ENCODE measurements around the gene TM4SF4. TPM values are rescaled to one million over a fixed set of nuclear protein-coding genes. Genes with fewer than 3 reads are reported as not detected.
"Not testable (repeated sequence)": the region's sequence is repeated elsewhere in the genome, so short reads cannot be mapped to it uniquely, and the experiment has no call there.

Gene TM4SF4
- total RNA-seq, 4 donors from 2014 or later, result 5.6 TPM; not detected in 3

- intact Hi-C loops (cut with DNase I; ENCODE audit: low total_unique reads), result no loop called here
- no peak for DNase-seq
- H3K4me1 ChIP-seq, result no peaks in the 10 kb centered on the region
- H3K36me3 ChIP-seq, result no peaks in the 10 kb centered on the region
- no peaks in the 10 kb centered on the region for H3K9me3 ChIP-seq
- TF ChIP-seq CTCF (IDR thresholded peaks at IDR 0.05) (no peak), POLR2A (IDR thresholded peaks at IDR 0.05) (no peak)
- H3K27me3 ChIP-seq, result no peaks in the 10 kb centered on the region
- H3K27ac ChIP-seq, result no peak overlapping the region
- H3K4me3 ChIP-seq, result no peak overlapping the region
Observed at GRCh38 chr3:149441642-149442041, 32.9 kb upstream of the TM4SF4 start.

- intact Hi-C loops (cut with DNase I; ENCODE audit: low total_unique reads), result no loop called here
- no peaks in the 10 kb centered on the region for H3K4me1 ChIP-seq
- DNase-seq, result no peak
- no peak overlapping the region for H3K27ac ChIP-seq
- TF ChIP-seq POLR2A (IDR thresholded peaks at IDR 0.05), result no peak
- no peak for TF ChIP-seq CTCF (IDR thresholded peaks at IDR 0.05)
- H3K4me3 ChIP-seq, result no peak overlapping the region
- no peaks in the 10 kb centered on the region for H3K36me3 ChIP-seq
- no peaks in the 10 kb centered on the region for H3K27me3 ChIP-seq
- H3K9me3 ChIP-seq, result no peaks in the 10 kb centered on the region
Observed at GRCh38 chr3:149442043-149442442, 32.5 kb upstream of the TM4SF4 start.

GRCh38 chr3:149442851-149443544, 31.5 kb upstream of the TM4SF4 start:
- Histone ChIP-seq H3K36me3 (no peaks in the 10 kb centered on the region), H3K4me1 (no peaks in the 10 kb centered on the region), H3K27ac (no peak overlapping the region), H3K9me3 (no peaks in the 10 kb centered on the region), H3K4me3 (no peak overlapping the region), H3K27me3 (no peaks in the 10 kb centered on the region)
- DNase-seq, result no peak
- TF ChIP-seq CTCF (IDR thresholded peaks at IDR 0.05), result no peak
- no peak for TF ChIP-seq POLR2A (IDR thresholded peaks at IDR 0.05)
- intact Hi-C loops (cut with DNase I; ENCODE audit: low total_unique reads), result no loop called here

GRCh38 chr3:149443545-149443912, 31.0 kb upstream of the TM4SF4 start:
- Histone ChIP-seq H3K9me3 (no peaks in the 10 kb centered on the region), H3K27ac (no peak overlapping the region), H3K4me3 (no peak overlapping the region), H3K27me3 (no peaks in the 10 kb centered on the region), H3K4me1 (no peaks in the 10 kb centered on the region), H3K36me3 (no peaks in the 10 kb centered on the region)
- intact Hi-C loops (cut with DNase I; ENCODE audit: low total_unique reads), result no loop called here
- no peak for DNase-seq
- TF ChIP-seq CTCF (IDR thresholded peaks at IDR 0.05) (no peak), POLR2A (IDR thresholded peaks at IDR 0.05) (no peak)

- H3K9me3 ChIP-seq; H3K27me3 ChIP-seq; H3K4me1 ChIP-seq; intact Hi-C loops (cut with DNase I; ENCODE audit: low total_unique reads); H3K36me3 ChIP-seq; H3K4me3 ChIP-seq; DNase-seq; H3K27ac ChIP-seq: not testable (repeated sequence)
Observed at GRCh38 chr3:149444867-149445266, 29.6 kb upstream of the TM4SF4 start.
